Epithelial cell of esophagus (primary cell): ENCODE measurements around the gene NRXN3.

ENCODE experiments used
- DNase-seq: peaks from one replicate; pipeline ENCODE4 v3.0.0; 2010; ENCODE audit warnings: low read depth
- H3K4me3 ChIP-seq: 2 replicates; pipeline ENCODE4 v1.5.1; 2011; ENCODE audit warnings: mild to moderate bottlenecking, low read length, control low read depth
- TF ChIP-seq, protein P1 (sequence below): IDR thresholded peaks from 2 replicates; pipeline ENCODE4 v1.5.1; 2011; ENCODE audit warnings: low read depth, mild to moderate bottlenecking, low read length, control low read depth, inconsistent platforms; ENCODE audit not compliant: insufficient read depth; ENCODE audit errors: missing control alignments

NRXN3 gene

DNA sequence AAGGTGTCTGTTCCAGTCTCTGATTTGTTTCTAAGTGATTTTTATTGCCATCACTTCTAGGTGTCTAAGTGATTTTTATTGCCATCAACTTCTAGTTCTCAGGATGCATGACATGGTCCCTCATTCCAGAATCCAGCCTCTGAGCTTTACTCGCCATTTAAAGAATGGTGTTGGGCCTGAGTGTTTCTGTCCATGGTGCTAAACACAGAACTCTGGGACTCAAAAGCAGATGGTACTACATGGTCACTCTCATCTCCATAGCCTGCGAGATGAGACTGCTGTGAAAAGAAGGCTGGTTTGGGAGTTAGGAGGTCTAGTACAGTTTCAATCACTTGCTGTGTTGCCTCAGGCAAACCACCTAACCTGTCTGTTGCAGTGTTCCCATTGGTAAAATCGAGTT, 276.6 kb downstream of the NRXN3 start:
- H3K4me3 ChIP-seq = no peak overlapping the region
- TF ChIP-seq, protein P1, sequence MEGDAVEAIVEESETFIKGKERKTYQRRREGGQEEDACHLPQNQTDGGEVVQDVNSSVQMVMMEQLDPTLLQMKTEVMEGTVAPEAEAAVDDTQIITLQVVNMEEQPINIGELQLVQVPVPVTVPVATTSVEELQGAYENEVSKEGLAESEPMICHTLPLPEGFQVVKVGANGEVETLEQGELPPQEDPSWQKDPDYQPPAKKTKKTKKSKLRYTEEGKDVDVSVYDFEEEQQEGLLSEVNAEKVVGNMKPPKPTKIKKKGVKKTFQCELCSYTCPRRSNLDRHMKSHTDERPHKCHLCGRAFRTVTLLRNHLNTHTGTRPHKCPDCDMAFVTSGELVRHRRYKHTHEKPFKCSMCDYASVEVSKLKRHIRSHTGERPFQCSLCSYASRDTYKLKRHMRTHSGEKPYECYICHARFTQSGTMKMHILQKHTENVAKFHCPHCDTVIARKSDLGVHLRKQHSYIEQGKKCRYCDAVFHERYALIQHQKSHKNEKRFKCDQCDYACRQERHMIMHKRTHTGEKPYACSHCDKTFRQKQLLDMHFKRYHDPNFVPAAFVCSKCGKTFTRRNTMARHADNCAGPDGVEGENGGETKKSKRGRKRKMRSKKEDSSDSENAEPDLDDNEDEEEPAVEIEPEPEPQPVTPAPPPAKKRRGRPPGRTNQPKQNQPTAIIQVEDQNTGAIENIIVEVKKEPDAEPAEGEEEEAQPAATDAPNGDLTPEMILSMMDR = no peak
- DNase-seq = peak; percentile 10

DNA sequence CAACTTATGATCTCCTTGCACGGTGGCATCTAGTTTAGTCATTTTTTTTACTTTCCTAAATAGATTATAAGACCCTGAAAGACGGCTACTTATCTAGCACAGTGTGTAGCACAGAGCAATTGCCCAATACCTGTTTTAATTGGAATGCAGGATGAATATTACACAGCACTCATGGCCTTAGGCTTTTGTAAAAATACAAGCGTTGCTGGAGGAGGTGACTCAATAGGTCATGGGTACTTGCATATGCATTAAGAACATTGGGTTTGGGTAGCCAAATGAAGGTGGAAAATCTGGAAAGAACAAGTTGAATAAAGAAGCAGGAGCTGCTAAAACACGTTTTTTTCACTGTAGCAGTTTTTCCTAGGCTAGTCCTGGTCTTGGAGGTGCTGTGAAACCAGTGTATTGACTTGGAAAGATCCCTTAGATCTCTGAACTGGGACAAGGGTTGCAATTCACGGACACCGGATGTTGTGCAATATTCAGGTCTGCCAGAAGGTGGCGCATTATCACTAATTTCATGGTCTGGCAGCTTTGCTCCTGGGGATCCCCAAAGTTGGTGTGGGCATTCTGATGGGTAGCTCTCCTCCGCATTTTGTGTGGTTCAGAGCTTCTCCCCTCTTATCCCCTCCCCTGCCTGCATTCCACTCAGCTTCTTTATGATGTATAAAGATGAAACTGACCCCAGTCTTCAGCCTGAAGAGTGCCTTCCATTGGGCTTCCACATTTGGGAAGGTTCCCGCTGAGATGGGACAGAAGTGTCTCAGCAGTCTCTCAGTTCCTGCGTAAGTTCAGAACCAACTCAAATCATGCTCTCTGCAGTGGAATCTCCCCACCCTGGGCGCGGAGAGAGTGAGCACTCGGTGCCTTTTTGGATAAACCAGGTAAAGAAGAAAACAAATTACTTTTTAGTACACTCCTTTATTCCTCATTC, 278.3 kb downstream of the NRXN3 start:
- no peak overlapping the region for H3K4me3 ChIP-seq
- TF ChIP-seq, protein P1 = peak; percentile 48
- DNase-seq = peak; percentile 32

DNA sequence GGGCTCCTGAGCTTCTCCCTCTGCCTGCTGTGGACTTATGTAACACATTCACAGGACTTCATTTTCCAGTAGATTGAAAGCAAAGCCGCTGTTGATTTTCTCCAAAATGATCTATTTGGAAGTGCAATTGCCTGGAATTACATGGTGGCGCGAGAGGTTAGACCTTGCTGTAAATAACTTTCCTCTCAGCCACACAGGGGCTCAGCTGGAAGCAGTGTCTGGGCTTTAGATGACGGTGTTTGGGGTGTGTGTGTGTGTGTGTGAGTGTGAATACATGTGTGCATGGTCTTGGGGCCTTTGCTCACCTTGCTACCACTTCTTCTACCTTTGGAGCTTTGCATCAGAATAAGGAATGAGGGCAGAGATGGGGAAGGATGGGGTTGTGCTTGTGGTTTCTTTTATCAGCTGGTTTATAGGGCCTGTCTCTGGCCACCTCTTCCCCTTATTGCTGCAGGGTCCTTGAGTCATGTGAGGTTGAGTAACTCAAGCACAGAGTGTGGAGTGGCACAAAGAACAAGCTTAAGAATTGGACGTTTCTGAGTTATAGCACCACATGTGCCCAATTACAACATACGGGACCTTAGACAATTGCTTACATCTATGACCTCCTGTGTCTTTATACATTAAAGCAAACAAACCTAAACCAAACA, 280.6 kb downstream of the NRXN3 start:
- TF ChIP-seq, protein P1 = no peak
- no peak overlapping the region for H3K4me3 ChIP-seq
- DNase-seq = no peak

DNA sequence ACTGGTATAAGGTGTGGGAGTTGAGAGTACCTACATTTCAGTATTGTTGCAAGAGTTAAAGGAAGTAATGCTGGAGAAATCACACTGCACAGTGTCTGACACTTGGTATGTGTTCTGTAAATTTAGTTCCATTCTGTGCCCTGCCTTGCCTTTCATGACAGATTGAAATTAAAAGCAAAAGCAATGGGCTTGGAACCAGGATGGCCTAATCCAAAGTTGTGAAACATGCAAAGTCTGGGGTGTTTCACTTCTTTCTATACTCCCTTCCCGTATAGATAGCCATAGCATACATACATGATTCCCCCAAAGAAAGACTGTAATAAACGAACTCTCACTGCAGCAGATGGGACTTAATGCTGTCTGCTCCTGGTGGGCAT, 281.1 kb downstream of the NRXN3 start:
- no peak overlapping the region for H3K4me3 ChIP-seq
- DNase-seq = no peak
- TF ChIP-seq, protein P1 = no peak

DNA sequence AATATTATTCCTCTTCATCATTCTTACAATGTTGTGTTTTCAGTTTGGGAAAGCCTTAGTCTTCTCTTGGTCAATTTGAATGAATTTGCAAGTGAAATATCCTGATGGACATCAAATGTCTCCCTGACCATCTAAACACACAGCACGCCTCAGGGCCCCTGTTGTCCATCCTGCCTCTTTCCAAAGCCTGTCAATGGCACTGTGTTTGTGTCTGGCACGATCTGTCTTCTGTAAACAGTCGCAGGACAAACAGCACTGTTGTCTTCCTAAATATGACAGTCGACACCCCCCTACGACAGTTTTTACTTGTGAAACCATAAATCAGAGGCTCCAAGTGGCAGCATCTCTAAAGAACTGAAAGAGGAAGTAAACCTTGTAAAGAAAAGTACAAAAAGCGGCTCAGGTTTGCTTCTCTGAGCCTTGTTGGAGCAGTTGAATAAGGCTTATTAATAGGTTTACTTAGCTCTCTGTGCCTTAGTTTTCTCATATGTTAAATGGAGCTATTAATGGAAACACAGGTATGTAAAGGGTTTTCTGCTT, 285.8 kb downstream of the NRXN3 start:
- H3K4me3 ChIP-seq = no peak overlapping the region
- DNase-seq = no peak
- TF ChIP-seq, protein P1 = no peak

DNA sequence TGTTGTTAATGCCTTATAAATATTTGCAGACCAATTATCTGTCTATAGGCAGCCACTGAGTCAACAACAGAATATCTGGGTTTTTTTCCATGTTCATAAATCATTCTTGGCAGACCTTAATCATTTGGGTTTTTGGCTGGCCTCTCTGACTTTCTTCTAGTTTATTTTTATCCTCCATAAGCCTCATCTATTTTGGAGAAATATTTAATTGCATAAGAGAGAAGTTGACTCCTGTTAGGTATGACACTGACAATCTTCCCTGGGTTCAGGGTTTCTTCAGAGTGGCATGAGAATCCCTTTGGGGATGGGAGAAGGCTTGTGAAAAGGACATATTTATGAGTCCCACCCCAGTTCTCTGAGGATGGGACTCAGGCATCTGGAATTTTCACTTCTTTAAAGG, 299.8 kb downstream of the NRXN3 start:
- H3K4me3 ChIP-seq = no peak overlapping the region
- no peak for DNase-seq
- TF ChIP-seq, protein P1 = no peak
